Neural progenitor cell (in vitro differentiated cells): Measurements from ENCODE around the gene ADGRF4.

Experiments used
- CTCF ChIP-seq: fragments of 200-600 bp; sonication (generic); IDR thresholded peaks from 2 replicates; pipeline ENCODE4 v1.5.1; 2017; ENCODE audit warnings: antibody characterized with exemption, mild to moderate bottlenecking
- EZH2 ChIP-seq: fragments of 200-600 bp; sonication (generic); IDR thresholded peaks from 2 replicates; pipeline ENCODE4 v1.6.1; 2017; ENCODE audit warnings: antibody characterized with exemption, mild to moderate bottlenecking, moderate library complexity
- EZH2phosphoT487 ChIP-seq: fragments of 200-600 bp; sonication (generic); IDR thresholded peaks from 2 replicates; pipeline ENCODE4 v1.6.1; 2017; ENCODE audit warnings: antibody characterized with exemption

GRCh38 chr6:47698342-47698787 lies at the start of gene ADGRF4:
- TF ChIP-seq CTCF: no peak
- TF ChIP-seq EZH2: no peak
- no peak for TF ChIP-seq EZH2phosphoT487
